ENCODE results near the gene OR5B21.

DNA sequence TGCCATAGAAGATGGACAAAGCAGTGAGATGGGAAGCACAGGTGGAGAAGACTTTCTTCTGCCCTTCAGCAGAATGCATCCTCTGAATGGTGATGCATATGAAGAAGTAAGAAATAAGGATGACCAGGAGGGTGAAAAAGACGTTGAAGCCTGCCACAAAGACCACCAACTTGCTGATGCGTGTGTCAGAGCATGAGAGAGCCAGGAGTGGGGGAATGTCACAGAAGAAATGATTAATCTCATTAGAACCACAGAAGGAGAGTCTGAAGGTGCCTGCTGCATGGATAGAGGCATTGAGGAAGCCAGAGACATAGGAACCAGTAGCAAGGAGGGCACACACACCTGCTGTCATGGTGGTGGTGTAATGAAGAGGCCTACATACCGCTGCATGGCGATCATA, 550 bp downstream of the OR5B21 start:
- TF ChIP-seq GATA2 (IDR thresholded peaks at IDR 0.05; ENCODE audit: low read depth, low read length), result no peak
- no peak for TF ChIP-seq GATA3 (IDR thresholded peaks at IDR 0.05; ENCODE audit: low read depth, low read length)

Measured in SH-SY5Y (cell line).